HG02885 (cell line): ENCODE measurements around the gene CLEC16A.

Source experiments
- ATAC-seq: cut with Tn5 transposase; IDR thresholded peaks from one replicate; pipeline ENCODE4 v1.9.1; 2021; ENCODE audit warnings: mild to moderate bottlenecking; ENCODE audit not compliant: unreplicated experiment, poor library complexity

Gene CLEC16A

DNA sequence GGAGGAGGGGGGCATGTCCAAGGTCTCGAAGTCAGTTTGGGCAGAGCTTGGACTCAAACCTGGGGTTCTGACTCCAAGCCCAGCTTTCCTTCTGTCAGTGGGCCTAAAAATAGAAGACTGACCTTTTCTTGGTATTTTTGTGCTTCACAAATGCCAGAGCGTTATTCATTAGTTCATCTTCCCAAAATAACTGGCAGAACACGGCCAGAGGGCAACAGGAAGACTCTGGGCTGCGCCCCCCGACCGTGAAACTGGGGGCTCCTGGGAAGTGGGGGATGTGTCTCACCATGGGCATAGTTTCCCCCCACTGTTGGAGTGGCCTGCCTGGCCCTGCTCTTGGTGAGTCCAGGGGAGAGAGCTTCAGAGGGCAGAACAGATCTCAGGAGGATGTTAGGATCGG, 217.6 kb downstream of the CLEC16A start:
- ATAC-seq = no peak

DNA sequence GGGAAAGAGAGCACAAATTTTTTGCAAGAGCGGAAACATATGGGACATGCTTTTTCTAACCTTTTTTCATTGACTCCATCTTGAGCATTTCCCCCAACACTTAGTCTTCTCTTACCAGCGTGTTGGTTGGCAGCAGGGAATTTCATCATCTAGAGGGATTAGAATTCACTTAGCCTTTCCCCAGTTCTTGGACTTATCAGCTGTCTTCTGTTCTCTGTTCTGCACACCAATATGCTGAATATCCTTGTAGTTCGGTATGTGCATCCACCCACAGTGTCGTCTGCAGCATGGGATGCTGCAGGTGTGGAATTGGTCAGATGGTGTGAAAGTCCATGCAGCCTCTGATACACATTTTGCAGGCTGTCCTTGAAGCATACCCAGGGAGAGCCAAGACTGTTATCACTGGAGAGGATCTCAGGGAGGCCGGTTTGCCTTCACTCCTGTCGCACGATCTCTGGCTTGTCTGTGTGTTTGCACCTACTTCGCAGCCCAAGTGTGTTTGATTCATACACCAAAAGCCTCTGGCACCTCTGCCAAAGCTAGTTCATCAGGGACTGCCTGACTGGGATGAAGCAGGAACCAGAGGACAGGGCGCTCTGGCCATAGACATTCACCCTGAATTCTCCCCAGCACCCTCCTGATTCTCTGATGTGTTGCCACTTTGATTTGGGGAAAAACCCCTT, 218.4 kb downstream of the CLEC16A start:
- no peak for ATAC-seq

DNA sequence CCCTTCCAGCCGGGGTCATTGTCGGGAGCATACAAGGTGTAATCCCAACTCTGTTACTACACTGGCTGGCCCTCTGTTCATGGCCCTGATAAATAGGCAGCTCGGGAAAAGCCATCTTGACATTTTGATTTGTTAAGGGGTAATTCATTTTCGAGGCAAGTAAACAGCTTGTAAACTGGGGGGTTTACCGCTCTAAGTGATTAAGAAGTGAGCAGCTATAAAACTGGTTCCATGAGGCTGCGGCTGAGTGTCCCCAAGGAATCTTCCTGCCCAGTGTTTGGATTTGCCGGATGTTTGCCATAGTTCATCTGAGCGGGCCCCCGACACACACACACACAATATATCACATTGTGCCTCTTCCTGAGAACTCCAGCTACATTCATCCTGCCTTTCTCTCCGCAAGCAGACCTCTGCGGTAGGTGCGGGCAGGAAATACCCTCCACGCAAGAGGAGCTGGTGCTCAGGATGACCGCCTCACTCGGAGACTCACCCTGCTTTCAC, 219.4 kb downstream of the CLEC16A start:
- no peak for ATAC-seq

DNA sequence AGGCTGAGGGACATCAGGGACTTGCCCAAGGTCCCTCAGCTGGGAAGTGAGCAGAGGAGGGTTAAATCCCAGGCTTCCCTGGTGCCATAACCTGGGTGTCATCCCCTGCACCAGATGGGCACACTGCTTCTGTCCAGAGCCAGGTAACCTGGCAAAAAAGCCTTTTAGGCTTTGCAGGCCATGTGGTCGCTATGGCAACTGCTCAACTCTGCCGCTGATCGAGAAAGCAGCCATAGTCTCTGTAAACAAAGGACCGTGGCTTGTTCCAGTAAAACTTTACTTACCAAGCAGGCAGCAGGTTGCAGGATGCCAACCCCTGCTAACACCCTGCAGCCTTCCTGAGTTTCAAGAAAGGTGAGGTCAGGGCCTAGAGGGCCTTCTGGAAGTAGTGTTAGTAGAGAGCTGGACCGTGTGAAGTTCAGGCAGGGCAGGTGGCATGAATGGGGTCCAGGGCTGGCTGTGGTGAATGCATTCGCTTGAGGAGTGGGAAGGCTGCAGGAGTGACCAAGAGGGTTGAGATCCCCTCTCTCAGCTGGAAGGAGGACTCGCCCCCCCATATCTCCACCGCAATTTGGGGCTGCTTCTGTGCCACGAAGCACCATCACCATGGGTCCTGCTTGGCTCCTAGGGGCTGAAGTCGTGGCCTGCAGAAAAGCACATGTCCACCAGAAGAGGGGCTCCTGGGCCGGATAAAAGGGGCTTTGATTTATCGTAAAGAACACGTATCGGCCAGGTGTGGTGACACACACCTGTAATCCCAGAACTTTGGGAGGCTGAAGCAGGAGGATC, 220.3 kb downstream of the CLEC16A start:
- no peak for ATAC-seq

DNA sequence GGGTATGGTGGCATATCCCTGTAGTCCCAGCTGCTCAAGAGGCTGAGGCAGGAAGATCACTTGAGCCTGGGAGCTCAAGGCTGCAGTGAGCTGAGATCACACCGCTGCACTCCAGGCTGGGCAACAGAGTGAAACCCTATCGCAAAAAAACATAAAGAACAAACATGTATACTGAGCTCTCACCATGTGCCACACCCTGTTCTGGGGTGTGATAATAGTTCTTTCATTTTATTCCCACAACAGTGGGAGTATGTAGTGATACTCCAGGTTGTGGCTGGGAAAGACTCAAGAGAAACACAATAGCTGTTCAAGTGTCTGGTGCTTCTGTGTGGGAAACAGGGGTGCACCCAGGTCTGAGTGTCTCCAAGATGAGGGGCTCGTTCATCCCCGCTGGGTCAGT, 221.0 kb downstream of the CLEC16A start:
- no peak for ATAC-seq

DNA sequence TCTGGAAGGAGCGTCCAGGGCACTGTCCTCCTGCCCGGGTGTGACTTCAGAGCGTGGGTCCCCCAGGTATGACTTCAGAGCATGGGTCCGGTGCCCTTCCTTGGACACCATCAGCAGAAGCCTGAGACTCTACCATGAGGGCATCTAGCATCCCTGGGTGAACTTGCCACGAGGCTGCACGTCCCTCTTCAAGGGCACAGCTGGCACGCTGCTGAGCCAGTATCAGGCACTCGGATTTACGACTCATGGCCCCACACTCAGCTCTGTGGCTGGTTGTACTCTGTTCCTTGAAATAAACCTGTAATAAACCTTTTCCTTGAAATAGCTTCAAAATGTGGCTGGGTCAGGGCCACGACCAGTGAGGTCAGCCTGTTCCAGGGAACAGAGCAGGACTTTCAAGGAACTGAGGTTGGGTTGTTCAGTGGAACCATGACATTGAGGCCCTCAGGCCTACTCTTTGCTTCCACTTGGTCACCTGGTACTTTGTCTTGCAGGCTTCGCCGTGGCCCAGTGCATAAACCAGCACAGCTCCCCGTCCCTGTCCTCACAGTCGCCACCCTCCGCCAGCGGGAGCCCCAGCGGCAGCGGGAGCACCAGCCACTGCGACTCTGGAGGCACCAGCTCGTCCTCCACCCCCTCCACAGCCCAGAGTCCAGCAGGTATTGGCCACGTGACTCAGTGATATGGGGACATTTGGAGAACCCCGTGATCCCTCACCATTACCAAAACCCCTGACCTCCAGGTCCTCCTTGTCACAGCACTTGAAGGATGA, 221.7 kb downstream of the CLEC16A start:
- ATAC-seq = no peak

DNA sequence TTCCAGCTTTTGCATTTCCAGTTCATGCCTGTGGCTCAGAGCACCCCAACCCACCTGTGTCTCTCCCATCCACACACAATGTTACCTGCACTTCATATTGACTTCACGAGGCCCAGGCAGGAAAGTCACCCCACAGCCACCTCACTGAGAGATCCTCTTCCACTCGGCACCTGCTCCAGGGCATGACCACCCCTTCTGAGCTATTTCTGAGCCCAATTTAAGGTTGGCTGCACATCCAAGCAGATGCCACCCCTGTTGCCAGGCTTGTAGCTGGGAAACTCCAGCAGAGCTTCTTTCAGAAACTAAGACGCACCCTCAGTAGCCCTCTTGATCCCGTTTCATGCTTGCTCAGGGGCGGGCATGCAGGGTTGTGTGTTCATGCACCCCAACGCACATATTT, 223.2 kb downstream of the CLEC16A start:
- no peak for ATAC-seq

DNA sequence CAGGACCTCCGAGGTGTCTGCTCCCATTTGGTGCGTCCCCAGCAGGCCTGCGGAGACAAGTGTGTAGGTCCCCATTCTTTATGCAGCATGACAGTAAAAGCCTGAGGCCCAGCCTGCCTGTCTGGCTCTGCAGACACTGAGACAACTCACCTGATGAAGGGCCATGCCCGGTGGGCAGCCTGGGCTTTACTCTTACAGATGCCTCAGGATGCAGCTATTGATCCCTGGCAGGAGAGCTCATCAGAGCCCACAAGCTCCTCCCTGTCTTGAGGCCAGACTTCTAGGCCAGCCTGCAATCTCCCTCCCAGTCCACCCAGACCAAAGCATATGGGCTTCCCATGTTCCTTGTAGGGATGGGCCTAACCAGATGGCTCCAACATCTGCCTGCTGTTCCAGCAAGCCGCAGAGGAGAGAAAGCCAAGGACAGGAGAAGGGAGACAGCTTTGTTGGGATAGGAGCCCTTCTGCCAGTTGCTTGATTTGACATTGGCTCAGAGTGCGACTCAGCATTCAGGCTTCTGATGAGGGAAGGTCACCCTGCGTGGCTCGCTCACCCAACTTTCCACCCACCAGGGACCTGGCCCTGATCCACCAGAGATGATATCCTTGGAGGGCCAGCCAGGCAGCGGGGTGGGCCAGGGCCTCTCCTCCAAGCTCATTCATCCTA, 224.2 kb downstream of the CLEC16A start:
- ATAC-seq = no peak

DNA sequence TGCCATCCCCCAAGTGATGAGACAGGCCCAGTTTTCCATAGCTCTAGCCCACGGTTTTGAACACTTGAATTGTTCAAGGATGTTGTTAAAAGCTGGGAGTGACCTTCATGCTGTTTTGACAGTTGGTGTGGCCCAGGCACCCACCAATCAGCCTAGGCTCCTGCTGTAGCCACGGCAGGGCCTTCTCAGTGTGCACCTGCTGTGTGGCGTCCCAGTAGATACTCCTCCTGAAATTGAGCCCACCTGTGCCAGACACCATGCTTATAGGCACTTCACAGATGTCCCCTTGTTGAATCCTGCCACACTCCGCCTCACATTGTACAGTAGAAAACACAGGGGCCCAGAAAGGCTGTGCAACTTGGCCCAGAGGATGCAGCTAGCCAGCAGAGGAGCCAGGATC, 225.3 kb downstream of the CLEC16A start:
- no peak for ATAC-seq

DNA sequence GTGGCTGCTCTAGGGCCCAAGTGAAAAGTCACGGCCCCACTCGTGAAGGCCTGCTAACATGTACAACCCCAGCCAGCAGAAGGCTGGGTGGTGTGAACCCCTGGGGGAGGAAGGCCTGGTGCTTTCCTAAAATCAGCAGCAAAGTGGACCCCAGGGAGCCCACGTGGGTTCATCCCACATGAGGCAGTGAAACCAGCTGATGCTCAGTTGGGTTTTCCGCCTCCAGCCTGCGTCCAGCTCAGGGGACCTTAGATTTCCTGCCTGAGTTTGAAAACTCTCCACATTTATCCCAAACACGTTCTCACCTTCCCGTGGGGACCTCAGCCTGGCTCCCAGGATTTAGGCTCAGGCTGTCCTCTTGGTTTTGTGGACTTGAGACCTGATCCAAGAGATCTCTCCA, 225.8 kb downstream of the CLEC16A start:
- no peak for ATAC-seq

DNA sequence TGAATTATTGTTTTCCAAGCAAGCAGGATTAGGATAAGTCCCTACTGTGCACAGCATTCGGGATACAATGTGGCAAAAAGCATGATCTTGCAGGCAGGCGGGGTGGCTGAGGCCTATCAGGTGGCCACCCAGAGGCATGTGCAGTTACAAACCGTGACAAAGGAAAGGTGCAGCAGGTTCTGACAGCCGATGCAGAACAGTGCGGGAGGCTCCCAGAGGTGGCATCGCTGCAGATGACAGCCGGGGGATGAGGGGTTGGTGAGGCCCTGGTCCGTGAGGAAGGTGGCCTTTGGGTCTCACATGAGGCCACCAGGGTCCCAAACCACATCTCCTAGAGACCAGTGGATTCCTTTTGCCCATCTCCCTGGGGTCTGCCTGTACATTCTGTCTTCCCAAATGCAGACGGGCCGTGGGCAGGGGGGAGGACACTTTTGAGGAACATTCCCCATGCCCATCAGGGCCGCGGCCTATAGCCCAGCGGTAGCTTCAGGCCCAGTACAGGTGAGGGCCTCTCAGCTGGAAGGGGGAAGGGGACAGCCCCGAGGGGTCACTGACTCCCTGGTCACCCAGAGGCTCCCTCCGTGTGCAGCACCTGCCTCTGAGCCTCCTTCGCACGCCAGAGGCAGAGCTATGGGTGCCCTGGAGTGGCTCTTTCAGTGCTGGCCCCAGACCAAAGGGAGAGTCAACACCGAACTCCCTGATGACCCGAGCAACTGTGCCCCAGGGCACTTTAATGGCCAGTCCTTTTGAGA, 226.5 kb downstream of the CLEC16A start:
- no peak for ATAC-seq

DNA sequence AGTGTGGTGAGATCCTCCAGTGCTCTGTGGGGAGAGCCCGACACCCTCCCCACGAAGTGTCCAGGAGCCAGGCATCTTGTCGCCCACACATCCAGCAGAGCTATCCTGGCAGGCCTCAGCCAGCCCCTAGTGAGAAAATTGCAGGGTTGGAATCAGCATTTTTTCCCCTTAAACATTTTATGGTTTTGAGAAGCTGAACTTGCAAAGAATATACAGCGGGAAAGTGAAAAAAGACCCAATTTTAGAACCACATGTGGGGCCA, 227.0 kb downstream of the CLEC16A start:
- ATAC-seq = no peak

DNA sequence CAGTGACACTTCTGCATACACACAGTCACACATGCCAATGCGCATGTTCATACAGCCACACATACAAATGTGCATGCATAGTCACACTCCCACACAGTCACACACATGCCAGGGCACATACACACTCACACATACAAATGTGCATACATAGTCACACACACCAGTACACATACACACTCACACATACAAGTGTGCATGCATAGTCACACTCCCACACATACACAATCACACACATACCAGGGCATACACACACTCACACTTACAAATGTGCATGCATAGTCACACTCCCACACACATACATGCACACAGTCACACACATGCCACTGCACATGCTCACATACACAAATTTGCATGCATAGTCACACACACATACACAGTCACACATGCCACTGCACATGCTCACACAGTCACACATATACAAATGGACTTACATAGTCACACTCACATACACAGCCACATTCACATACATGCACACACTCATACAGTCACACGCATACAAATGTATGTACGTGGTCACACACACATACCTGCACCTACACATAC, 227.5 kb downstream of the CLEC16A start:
- ATAC-seq = no peak

DNA sequence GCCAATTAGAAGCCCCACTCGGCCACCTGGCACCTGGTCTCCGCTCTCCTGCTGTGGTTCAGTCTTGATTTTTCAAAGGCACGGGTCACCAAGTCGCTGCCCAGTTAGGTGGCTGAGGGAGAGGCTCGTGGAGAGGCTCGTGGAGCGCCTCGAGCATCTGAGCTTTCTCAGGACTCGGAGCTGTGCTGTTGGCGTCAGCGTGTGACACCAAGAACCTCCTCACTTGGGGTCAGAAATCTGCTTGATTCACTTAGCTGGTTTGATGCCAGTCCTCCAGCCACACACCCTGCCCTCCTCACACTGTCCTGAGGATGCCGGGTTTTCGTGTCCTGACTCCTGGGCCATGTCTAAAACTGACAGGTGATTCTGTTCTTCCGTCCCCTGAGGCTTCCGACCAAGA, 229.1 kb downstream of the CLEC16A start:
- ATAC-seq = no peak

DNA sequence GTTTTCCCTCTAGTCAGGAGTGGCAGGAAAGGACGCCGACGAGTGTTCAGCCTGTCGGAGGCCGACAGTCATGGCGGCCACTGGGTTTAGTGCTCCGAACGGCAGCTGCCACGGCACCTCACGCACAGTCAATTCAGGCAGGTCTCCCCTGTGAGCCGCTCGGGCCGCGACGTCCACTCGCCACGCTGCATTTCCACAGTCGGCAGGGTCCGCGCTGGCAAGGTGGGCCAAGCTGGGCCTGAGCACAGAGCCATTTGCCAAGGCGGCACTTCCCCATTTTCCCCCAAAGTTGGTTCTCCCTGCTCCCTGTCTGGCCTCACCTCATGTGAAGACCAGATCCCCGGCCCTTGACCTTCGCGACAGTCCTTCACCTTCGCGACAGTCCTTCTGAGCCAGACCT, 229.8 kb downstream of the CLEC16A start:
- ATAC-seq = no peak

DNA sequence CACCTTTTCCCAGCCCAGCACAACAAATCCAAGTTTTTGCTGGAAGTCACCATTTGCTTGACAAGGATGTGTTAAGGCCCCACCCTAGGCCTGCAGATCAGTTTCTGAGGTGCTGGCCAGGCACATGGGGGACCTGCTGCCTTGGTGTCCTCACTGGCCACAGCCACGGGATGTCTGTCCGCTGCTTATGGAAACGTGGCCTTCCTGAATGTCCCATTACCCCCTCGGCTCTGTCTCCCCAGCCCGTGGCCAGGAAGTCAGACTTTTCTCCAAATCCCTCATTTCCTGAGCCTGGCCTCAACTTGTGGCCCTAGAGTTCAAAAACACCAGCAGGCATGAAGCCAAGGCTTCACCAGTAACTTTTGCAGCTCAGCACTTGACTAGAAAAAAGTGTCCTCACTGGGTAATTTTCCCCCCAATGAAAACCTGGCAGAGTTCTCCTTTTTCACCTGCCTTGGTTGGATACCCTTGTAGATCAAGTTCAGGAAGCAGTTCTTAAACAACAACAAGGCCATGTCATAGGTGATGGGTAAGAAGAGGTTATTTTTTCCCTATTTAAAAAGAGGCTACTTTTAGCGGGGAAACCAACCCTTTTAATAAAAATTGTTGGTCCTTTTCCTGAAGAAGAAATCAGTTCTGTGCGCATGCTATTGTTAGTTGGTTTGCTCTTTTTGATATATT, 230.9 kb downstream of the CLEC16A start:
- no peak for ATAC-seq

DNA sequence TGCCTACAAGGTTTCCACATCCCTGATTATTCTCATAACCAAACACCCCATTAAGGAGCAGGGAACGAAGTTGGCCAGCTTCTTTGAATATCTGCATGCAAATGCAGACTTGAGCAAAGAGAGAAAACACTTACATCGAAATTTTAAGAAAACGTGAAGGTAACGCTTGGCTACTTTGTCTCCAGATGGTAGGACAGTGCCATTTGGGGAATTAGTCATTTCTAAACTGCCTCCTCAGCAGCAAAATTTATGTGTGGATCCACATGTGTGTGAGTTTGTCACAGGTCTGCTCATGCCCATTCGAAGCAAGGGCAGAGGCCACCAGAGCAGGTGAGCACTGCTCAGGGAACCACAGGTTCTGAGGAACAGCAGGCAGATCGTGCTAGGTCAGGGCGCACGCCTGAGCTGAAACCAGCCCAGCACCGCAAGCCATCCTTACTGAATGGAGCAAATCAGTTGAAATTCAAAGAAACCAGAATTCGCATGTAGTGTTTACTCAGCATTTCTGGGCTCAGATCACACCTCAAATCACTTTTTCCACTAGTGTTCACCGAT, 231.5 kb downstream of the CLEC16A start:
- ATAC-seq = peak; percentile 55

DNA sequence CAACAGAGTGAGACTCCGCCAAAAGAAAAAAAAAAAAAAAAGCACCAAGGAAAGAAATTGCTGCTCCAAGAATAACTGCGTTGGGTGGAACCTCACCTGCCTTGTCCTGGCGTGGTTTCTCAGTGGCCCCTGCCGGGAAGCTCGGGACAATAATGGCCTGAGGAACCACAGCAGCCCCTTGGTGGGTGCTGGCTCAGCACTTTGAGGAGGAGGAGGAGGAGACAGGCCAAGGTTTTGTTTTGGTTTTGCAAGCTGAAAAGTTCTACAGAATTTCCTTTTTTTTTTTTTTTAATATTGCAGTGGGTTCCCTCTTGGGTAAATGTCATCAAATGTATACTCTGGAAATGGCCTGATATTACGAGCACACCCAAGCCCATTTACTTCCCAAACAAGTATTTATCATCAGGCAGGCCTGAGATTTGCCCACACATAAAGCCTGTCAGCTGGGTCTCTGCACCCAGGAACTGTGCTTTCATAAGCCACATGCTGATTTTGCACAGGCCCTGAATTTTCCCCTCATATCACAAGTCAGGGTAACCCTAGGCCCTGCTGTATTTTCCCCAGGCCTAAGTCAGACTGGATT, 233.3 kb downstream of the CLEC16A start:
- ATAC-seq = no peak

DNA sequence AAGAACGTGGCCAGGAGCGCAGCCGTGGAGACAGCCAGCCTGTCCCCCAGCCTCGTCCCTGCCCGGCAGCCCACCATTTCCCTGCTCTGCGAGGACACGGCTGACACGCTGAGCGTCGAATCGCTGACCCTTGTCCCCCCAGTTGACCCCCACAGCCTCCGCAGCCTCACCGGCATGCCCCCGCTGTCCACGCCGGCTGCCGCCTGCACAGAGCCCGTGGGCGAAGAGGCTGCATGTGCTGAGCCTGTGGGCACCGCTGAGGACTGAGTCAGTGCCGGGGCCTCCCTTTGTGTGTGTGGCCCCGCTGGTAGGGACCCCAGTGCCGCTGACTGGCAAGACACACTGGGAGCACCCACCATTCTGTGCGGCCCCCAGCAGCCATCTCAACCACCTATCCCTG, 234.1 kb downstream of the CLEC16A start:
- ATAC-seq = no peak
